GM23338 (cell line): ENCODE data around the gene ZFYVE27. TPM values are rescaled to one million over a fixed set of nuclear protein-coding genes. Genes with fewer than 3 reads are reported as not detected.

Experiments used
- ATAC-seq: fragments of 200-7000 bp; cut with Tn5 transposase; 3 replicates; pipeline ENCODE4 v1.9.1; 2020
- DNase-seq: peaks from one replicate; pipeline ENCODE4 v3.0.0-alpha.2; 2015; ENCODE audit warnings: low spot score
- H2AFZ ChIP-seq: fragments of 200-600 bp; sonication (generic); 2 replicates; pipeline ENCODE4 v1.8.0; 2016; ENCODE audit warnings: antibody characterized with exemption, mild to moderate bottlenecking, moderate library complexity
- H3F3A ChIP-seq: fragments of 200-600 bp; sonication (generic); replicated peaks from 2 replicates; pipeline ENCODE4 v1.8.0; 2017; ENCODE audit warnings: antibody characterized with exemption, mixed run types, low read depth
- H3K27ac ChIP-seq: fragments of 200-600 bp; sonication (generic); 2 replicates; pipeline ENCODE4 v1.6.1; 2016; ENCODE audit warnings: low read depth
- H3K27me3 ChIP-seq: fragments of 200-600 bp; sonication (generic); 2 replicates; pipeline ENCODE4 v1.8.0; 2016; ENCODE audit warnings: mild to moderate bottlenecking, mixed run types, moderate library complexity; ENCODE audit not compliant: insufficient read depth
- H3K36me3 ChIP-seq: fragments of 200-600 bp; sonication (generic); 2 replicates; pipeline ENCODE4 v1.8.0; 2016; ENCODE audit warnings: mild to moderate bottlenecking; ENCODE audit not compliant: insufficient read depth
- H3K4me1 ChIP-seq: fragments of 200-600 bp; sonication (generic); 2 replicates; pipeline ENCODE4 v1.8.0; 2016; ENCODE audit warnings: mild to moderate bottlenecking, moderate library complexity; ENCODE audit not compliant: insufficient read depth
- H3K4me2 ChIP-seq: fragments of 200-600 bp; sonication (generic); 2 replicates; pipeline ENCODE4 v1.7.1; 2017; ENCODE audit warnings: mixed run types
- H3K4me3 ChIP-seq: fragments of 200-600 bp; sonication (generic); 2 replicates; pipeline ENCODE4 v1.6.1; 2016; ENCODE audit warnings: mixed run types
- H3K79me2 ChIP-seq: fragments of 200-600 bp; sonication (generic); replicated peaks from 2 replicates; pipeline ENCODE4 v1.8.0; 2017; ENCODE audit warnings: mild to moderate bottlenecking; ENCODE audit not compliant: insufficient read depth
- H3K9me2 ChIP-seq: fragments of 200-600 bp; sonication (generic); 2 replicates; pipeline ENCODE4 v1.8.0; 2017; ENCODE audit not compliant: insufficient read depth
- H4K20me1 ChIP-seq: fragments of 200-600 bp; sonication (generic); replicated peaks from 2 replicates; pipeline ENCODE4 v1.8.0; 2017; ENCODE audit warnings: mild to moderate bottlenecking; ENCODE audit not compliant: insufficient read depth
- H3K27ac Mint-ChIP-seq: 2 replicates; pipeline ENCODE4 v1.8.0; 2020; ENCODE audit warnings: inconsistent platforms, mild to moderate bottlenecking, moderate library complexity, mixed read lengths
- H3K27me3 Mint-ChIP-seq: 3 replicates; pipeline ENCODE4 v1.8.0; 2022; ENCODE audit warnings: low read depth, mild to moderate bottlenecking, moderate library complexity, mixed read lengths, inconsistent platforms; ENCODE audit not compliant: insufficient read depth, poor library complexity
- H3K36me3 Mint-ChIP-seq: 3 replicates; pipeline ENCODE4 v1.8.0; 2021; ENCODE audit warnings: low read depth, mild to moderate bottlenecking, inconsistent platforms, moderate library complexity, mixed read lengths
- H3K4me1 Mint-ChIP-seq: 3 replicates; pipeline ENCODE4 v1.8.0; 2020; ENCODE audit warnings: mild to moderate bottlenecking, inconsistent platforms, mixed read lengths
- H3K4me3 Mint-ChIP-seq: 3 replicates; pipeline ENCODE4 v1.8.0; 2021; ENCODE audit warnings: moderate library complexity, mild to moderate bottlenecking, inconsistent platforms, mixed read lengths
- H3K9me3 Mint-ChIP-seq: 3 replicates; pipeline ENCODE4 v1.8.0; 2020; ENCODE audit warnings: moderate library complexity, mild to moderate bottlenecking, inconsistent platforms, mixed read lengths
- CREB1 ChIP-seq: fragments of 250-450 bp; sonication (Bioruptor Pico); IDR thresholded peaks from 2 replicates; pipeline ENCODE4 v1.5.0; 2020; ENCODE audit warnings: low read depth, mild to moderate bottlenecking, moderate library complexity
- EZH2 ChIP-seq: fragments of 200-600 bp; sonication (generic); IDR thresholded peaks from one replicate; pipeline ENCODE4 v1.8.0; 2017; ENCODE audit warnings: antibody characterized with exemption, mild to moderate bottlenecking, low read depth; ENCODE audit not compliant: unreplicated experiment
- EZH2phosphoT487 ChIP-seq: fragments of 200-600 bp; sonication (generic); IDR thresholded peaks from one replicate; pipeline ENCODE4 v1.8.1; 2018; ENCODE audit warnings: antibody characterized with exemption; ENCODE audit not compliant: unreplicated experiment
- JUNB ChIP-seq: IDR thresholded peaks from one replicate; pipeline ENCODE4 v1.6.1; 2016; ENCODE audit warnings: antibody characterized with exemption; ENCODE audit not compliant: unreplicated experiment
- NANOG ChIP-seq: IDR thresholded peaks from 2 replicates; pipeline ENCODE4 v1.6.1; 2016; ENCODE audit warnings: antibody characterized with exemption, borderline replicate concordance
- POLR2AphosphoS5 ChIP-seq: IDR thresholded peaks from 2 replicates; pipeline ENCODE4 v1.6.1; 2016; ENCODE audit warnings: antibody characterized with exemption, low read depth
- STAT1 ChIP-seq: IDR thresholded peaks from one replicate; pipeline ENCODE4 v1.6.1; 2016; ENCODE audit warnings: antibody characterized with exemption; ENCODE audit not compliant: unreplicated experiment
- ZNF114 ChIP-seq: fragments of 250-450 bp; sonication (Bioruptor Pico); IDR thresholded peaks from 2 replicates; pipeline ENCODE4 v1.5.0; 2020; ENCODE audit warnings: mild to moderate bottlenecking, moderate library complexity
- polyA plus RNA-seq: library from polyadenylated mRNA; unstranded; fragments of >200 nt; fragmentation: Nextera tagmentation; extraction: Ambion mirVana; gene quantifications from 2 replicates; pipeline ENCODE4 v1.2.1, GENCODE V29; 2016
- total RNA-seq: library from RNA; depleted of rRNA; stranded (reverse); fragments of >200 nt; shearing (Covaris generic); gene quantifications from 2 replicates; pipeline ENCODE4 v1.2.3, GENCODE V29; 2014
- TF ChIP-seq, protein P1 (sequence below): IDR thresholded peaks from 2 replicates; pipeline ENCODE4 v1.6.1; 2016; ENCODE audit warnings: antibody characterized with exemption
- TF ChIP-seq, protein P2 (sequence below), 2 experiments: fragments of 200-600 bp in 1 of 2; sonication (generic) in 1 of 2; conservative IDR thresholded peaks; 2 replicates each; pipeline versions ENCODE4 v1.5.1 to v1.6.1; 2016 to 2017; ENCODE audit warnings: antibody characterized with exemption in 2 of 2, low read depth in 2 of 2, mild to moderate bottlenecking in 2 of 2, moderate library complexity in 1 of 2
- TF ChIP-seq, protein P3 (sequence below): IDR thresholded peaks from one replicate; pipeline ENCODE4 v1.6.1; 2018; ENCODE audit warnings: antibody characterized with exemption; ENCODE audit not compliant: unreplicated experiment

The ZFYVE27 gene
- total and polyA plus RNA-seq, 2 experiments from 2014 or later, result 15.0 to 25.8 TPM

DNA sequence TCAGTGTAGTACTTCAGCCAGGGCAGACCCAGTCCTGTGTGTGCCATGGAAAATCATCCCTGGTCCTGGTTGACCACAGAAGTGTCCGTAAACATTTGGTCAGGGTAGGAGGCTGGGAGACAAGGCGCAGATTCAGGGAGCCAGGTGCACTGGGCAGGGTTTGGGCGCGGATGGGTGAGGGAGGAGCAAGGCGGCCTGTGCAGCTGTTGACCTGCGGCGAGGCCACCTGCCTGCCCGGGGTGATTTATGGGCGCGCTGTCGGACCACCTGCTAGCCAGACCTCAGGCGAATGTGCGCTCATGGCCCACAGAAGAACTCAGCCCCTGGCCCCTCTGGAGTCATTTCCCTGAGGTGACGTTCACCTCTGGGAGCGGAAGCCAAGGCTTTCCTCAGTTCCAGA is 28.3 kb downstream of the ZFYVE27 start:
- H3K4me3 ChIP-seq, result no peak overlapping the region
- no peak overlapping the region for H2AFZ ChIP-seq
- peaks cover 16% of the 10 kb centered on the region for H3K27me3 ChIP-seq
- peaks cover 1% of the 10 kb centered on the region; the same call in 1 of the 2 replicates for H3K36me3 ChIP-seq
- Mint-ChIP-seq H3K36me3 (peaks cover 15% of the 10 kb centered on the region; the same call in 2 of the 3 replicates), H3K27ac (no peak overlapping the region), H3K9me3 (no peaks in the 10 kb centered on the region), H3K27me3 (peaks cover 35% of the 10 kb centered on the region), H3K4me1 (peaks cover 29% of the 10 kb centered on the region), H3K4me3 (no peak overlapping the region)
- H3K4me1 ChIP-seq, result peaks cover 8% of the 10 kb centered on the region; the same call in 1 of the 2 replicates
- H3K9me2 ChIP-seq, result no peaks in the 10 kb centered on the region
- no peaks in the 10 kb centered on the region for H3K79me2 ChIP-seq
- TF ChIP-seq CREB1 (no peak), NANOG (no peak), EZH2 (no peak), ZNF114 (no peak), POLR2AphosphoS5 (no peak), JUNB (no peak), STAT1 (no peak), EZH2phosphoT487 (no peak)
- TF ChIP-seq, protein P1, sequence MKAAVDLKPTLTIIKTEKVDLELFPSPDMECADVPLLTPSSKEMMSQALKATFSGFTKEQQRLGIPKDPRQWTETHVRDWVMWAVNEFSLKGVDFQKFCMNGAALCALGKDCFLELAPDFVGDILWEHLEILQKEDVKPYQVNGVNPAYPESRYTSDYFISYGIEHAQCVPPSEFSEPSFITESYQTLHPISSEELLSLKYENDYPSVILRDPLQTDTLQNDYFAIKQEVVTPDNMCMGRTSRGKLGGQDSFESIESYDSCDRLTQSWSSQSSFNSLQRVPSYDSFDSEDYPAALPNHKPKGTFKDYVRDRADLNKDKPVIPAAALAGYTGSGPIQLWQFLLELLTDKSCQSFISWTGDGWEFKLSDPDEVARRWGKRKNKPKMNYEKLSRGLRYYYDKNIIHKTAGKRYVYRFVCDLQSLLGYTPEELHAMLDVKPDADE, result no peak
- TF ChIP-seq, protein P2, sequence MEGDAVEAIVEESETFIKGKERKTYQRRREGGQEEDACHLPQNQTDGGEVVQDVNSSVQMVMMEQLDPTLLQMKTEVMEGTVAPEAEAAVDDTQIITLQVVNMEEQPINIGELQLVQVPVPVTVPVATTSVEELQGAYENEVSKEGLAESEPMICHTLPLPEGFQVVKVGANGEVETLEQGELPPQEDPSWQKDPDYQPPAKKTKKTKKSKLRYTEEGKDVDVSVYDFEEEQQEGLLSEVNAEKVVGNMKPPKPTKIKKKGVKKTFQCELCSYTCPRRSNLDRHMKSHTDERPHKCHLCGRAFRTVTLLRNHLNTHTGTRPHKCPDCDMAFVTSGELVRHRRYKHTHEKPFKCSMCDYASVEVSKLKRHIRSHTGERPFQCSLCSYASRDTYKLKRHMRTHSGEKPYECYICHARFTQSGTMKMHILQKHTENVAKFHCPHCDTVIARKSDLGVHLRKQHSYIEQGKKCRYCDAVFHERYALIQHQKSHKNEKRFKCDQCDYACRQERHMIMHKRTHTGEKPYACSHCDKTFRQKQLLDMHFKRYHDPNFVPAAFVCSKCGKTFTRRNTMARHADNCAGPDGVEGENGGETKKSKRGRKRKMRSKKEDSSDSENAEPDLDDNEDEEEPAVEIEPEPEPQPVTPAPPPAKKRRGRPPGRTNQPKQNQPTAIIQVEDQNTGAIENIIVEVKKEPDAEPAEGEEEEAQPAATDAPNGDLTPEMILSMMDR (conservative IDR thresholded peaks at IDR 0.05; ENCODE audit: low read depth in 2 of 2), result no peak
- TF ChIP-seq, protein P3, sequence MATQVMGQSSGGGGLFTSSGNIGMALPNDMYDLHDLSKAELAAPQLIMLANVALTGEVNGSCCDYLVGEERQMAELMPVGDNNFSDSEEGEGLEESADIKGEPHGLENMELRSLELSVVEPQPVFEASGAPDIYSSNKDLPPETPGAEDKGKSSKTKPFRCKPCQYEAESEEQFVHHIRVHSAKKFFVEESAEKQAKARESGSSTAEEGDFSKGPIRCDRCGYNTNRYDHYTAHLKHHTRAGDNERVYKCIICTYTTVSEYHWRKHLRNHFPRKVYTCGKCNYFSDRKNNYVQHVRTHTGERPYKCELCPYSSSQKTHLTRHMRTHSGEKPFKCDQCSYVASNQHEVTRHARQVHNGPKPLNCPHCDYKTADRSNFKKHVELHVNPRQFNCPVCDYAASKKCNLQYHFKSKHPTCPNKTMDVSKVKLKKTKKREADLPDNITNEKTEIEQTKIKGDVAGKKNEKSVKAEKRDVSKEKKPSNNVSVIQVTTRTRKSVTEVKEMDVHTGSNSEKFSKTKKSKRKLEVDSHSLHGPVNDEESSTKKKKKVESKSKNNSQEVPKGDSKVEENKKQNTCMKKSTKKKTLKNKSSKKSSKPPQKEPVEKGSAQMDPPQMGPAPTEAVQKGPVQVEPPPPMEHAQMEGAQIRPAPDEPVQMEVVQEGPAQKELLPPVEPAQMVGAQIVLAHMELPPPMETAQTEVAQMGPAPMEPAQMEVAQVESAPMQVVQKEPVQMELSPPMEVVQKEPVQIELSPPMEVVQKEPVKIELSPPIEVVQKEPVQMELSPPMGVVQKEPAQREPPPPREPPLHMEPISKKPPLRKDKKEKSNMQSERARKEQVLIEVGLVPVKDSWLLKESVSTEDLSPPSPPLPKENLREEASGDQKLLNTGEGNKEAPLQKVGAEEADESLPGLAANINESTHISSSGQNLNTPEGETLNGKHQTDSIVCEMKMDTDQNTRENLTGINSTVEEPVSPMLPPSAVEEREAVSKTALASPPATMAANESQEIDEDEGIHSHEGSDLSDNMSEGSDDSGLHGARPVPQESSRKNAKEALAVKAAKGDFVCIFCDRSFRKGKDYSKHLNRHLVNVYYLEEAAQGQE, result no peak
- H3K27ac ChIP-seq, result no peak overlapping the region
- H4K20me1 ChIP-seq, result no peaks in the 10 kb centered on the region; the same call in 1 of the 2 replicates
- no peak overlapping the region for H3K4me2 ChIP-seq
- DNase-seq, result no peak
- ATAC-seq, result no peak
- no peaks in the 10 kb centered on the region for H3F3A ChIP-seq
